Activated B cell treated with CpG ODN at 0.5 μM for 24 hours (primary cell): ENCODE results near the gene SAP30L. TPM values are rescaled to one million over a fixed set of nuclear protein-coding genes. Genes with fewer than 3 reads are reported as not detected.

Experiments used
- ATAC-seq: fragments of 200-7000 bp; cut with Tn5 transposase; one replicate; pipeline ENCODE4 v1.10.0; 2021; ENCODE audit warnings: low read depth, mild to moderate bottlenecking, moderate library complexity
- CTCF ChIA-PET: fragments of 350-600 bp; sonication (Branson Sonifier 250); formaldehyde crosslinking; loops from one replicate; lab custom pipeline; 2021; ENCODE audit warnings: antibody characterized with exemption; lab: Charles Lee
- POLR2A ChIA-PET: fragments of 350-600 bp; sonication (Branson Sonifier 250); formaldehyde crosslinking; loops from one replicate; lab custom pipeline; 2021; ENCODE audit warnings: antibody characterized with exemption; lab: Charles Lee
- DNase-seq: peaks from one replicate; pipeline ENCODE4 v3.0.0; 2022
- H3K27ac Mint-ChIP-seq: one replicate; pipeline ENCODE4 v1.8.0; 2020; ENCODE audit warnings: mixed read lengths
- H3K27me3 Mint-ChIP-seq: one replicate; pipeline ENCODE4 v1.8.0; 2021; ENCODE audit warnings: mixed read lengths
- H3K36me3 Mint-ChIP-seq: one replicate; pipeline ENCODE4 v1.8.0; 2021; ENCODE audit warnings: low read depth, mixed read lengths
- H3K4me1 Mint-ChIP-seq: one replicate; pipeline ENCODE4 v1.8.0; 2021; ENCODE audit warnings: mixed read lengths
- H3K4me3 Mint-ChIP-seq: one replicate; pipeline ENCODE4 v1.8.0; 2020; ENCODE audit warnings: mild to moderate bottlenecking, mixed read lengths
- H3K9me3 Mint-ChIP-seq: one replicate; pipeline ENCODE4 v1.8.0; 2020; ENCODE audit warnings: mixed read lengths
- CTCF ChIP-seq: fragments of 200-600 bp; IDR thresholded peaks from one replicate; pipeline ENCODE4 v1.8.0; 2022; ENCODE audit warnings: antibody characterized with exemption, mild to moderate bottlenecking
- intact Hi-C: fragments of 100-400 bp; cut with micrococcal nuclease; formaldehyde crosslinking; loops from one replicate; pipeline ENCODE4 v1.15.1; 2024
- total RNA-seq: library from RNA; stranded (reverse); gene quantifications from 2 replicates; pipeline ENCODE4 v1.2.3, GENCODE V29; 2022

SAP30L gene
- total RNA-seq, result 26.4 and 28.9 TPM in 2 replicates

GRCh38 chr5:154445422-154446194, at the start of gene SAP30L:
Gene SAP30L (plus strand): TSS chr5:154445997. CDS start chr5:154446605, 608 bp downstream.
- POLR2A ChIA-PET, result no interaction called here
- Mint-ChIP-seq H3K9me3 (no peaks in the 10 kb centered on the region), H3K27ac (peak within 1 kb of the TSS; percentile 90), H3K36me3 (peaks cover 34% of the 10 kb centered on the region), H3K27me3 (no peaks in the 10 kb centered on the region), H3K4me1 (peaks cover 47% of the 10 kb centered on the region), H3K4me3 (peak within 1 kb of the TSS; percentile 99)
- CTCF ChIA-PET, result interaction anchor here (2.0 kb wide), 1 partner anchor 21 kb away, joined by 4 read pairs; no protein-coding TSS in a partner anchor
- DNase-seq (peak; percentile 97), ATAC-seq (peak; percentile 96)
- intact Hi-C loops, result loop anchor here (1.0 to 10.0 kb wide), 8 partner anchors 14 to 495 kb away; partner anchors contain the start of genes CNOT8, FAM114A2, GALNT10 and LARP1
- TF ChIP-seq CTCF, result no peak

GRCh38 chr5:154396128-154396527, 49.7 kb upstream of the SAP30L start:
- no peaks in the 10 kb centered on the region for H3K9me3 Mint-ChIP-seq
- intact Hi-C loops, result no loop called here
- ChIA-PET CTCF (interaction anchor here (1.4 kb wide), 1 partner anchor 9 kb away, joined by 8 read pairs; no protein-coding TSS in a partner anchor), POLR2A (interaction anchor here (0.5 to 1.3 kb wide), 2 partner anchors 12 to 46 kb away, joined by 3 to 7 read pairs; no protein-coding TSS in a partner anchor)
- no peak overlapping the region for H3K4me3 Mint-ChIP-seq
- ATAC-seq (no peak), DNase-seq (no peak)
- H3K27me3 Mint-ChIP-seq, result no peaks in the 10 kb centered on the region
- peaks cover 16% of the 10 kb centered on the region for H3K4me1 Mint-ChIP-seq
- TF ChIP-seq CTCF, result no peak
- peaks cover 51% of the 10 kb centered on the region for H3K36me3 Mint-ChIP-seq
- H3K27ac Mint-ChIP-seq, result no peak overlapping the region

GRCh38 chr5:154397652-154398406, 48.0 kb upstream of the SAP30L start:
- peaks cover 38% of the 10 kb centered on the region for H3K36me3 Mint-ChIP-seq
- intact Hi-C loops, result no loop called here
- no peak overlapping the region for H3K27ac Mint-ChIP-seq
- H3K27me3 Mint-ChIP-seq, result no peaks in the 10 kb centered on the region
- no peaks in the 10 kb centered on the region for H3K9me3 Mint-ChIP-seq
- no peak for DNase-seq
- CTCF ChIA-PET, result interaction anchor here (0.8 to 2.8 kb wide), 2 partner anchors 14 to 325 kb away, joined by 4 to 8 read pairs; no protein-coding TSS in a partner anchor
- POLR2A ChIA-PET, result interaction anchor here (1.1 kb wide), 1 partner anchor 207 kb away, joined by 4 read pairs; the partner anchor contains the start of gene GALNT10
- H3K4me3 Mint-ChIP-seq, result no peak overlapping the region
- H3K4me1 Mint-ChIP-seq, result peaks cover 16% of the 10 kb centered on the region
- no peak for TF ChIP-seq CTCF
- no peak for ATAC-seq

DNA sequence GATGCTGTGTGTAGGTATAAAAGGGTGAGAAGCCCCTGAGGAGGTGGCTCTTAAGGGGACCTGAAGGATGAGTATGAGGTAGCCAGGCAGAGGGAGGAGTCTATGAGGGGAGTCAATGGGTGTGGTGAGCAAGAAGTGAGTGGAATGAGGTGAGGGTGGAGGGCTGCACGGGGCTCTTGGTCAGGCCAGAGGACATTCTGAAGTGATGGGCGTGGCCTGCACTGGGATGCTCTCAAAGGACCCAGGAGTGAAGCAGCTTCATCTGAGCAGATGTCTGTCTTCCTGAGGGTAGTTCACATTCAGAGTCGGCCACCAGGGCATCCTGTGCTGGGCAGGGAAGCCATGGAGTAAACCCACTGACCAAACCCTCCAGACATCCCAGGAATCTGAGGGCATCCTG, 45.1 kb upstream of the SAP30L start:
- POLR2A ChIA-PET, result no interaction called here
- ATAC-seq, result no peak
- H3K4me1 Mint-ChIP-seq, result peaks cover 16% of the 10 kb centered on the region
- no peaks in the 10 kb centered on the region for H3K9me3 Mint-ChIP-seq
- H3K36me3 Mint-ChIP-seq, result peaks cover 20% of the 10 kb centered on the region
- no peak overlapping the region for H3K27ac Mint-ChIP-seq
- H3K4me3 Mint-ChIP-seq, result no peak overlapping the region
- no peak for DNase-seq
- CTCF ChIA-PET, result no interaction called here
- no peak for TF ChIP-seq CTCF
- H3K27me3 Mint-ChIP-seq, result no peaks in the 10 kb centered on the region
- intact Hi-C loops, result no loop called here

DNA sequence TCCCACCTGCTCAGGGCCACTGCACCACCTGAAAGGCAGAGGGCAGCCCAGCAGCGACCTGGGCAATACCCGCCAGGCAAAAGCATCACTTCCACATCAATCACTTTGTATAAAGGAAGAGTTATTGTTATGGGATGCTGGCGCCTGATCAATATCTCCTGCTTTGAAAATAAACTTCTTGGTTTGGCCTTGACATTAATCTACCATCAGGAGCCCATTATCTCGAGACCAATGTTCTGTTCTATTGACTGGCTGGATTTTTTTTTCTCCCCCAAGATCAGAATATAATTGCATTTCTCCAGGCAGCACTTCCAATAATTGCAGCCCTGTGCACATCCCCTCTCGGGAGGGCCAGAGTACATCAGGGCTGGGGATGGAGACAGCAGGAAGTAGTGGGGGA, 44.4 kb upstream of the SAP30L start:
- intact Hi-C loops, result no loop called here
- CTCF ChIA-PET, result no interaction called here
- no peak for TF ChIP-seq CTCF
- POLR2A ChIA-PET, result no interaction called here
- no peaks in the 10 kb centered on the region for H3K27me3 Mint-ChIP-seq
- peaks cover 15% of the 10 kb centered on the region for H3K36me3 Mint-ChIP-seq
- ATAC-seq (no peak), DNase-seq (no peak)
- H3K9me3 Mint-ChIP-seq, result no peaks in the 10 kb centered on the region
- peaks cover 9% of the 10 kb centered on the region for H3K4me1 Mint-ChIP-seq
- no peak overlapping the region for H3K4me3 Mint-ChIP-seq
- H3K27ac Mint-ChIP-seq, result no peak overlapping the region
